Osteoblast (primary cell): Measurements from ENCODE around the gene DCAF8. TPM values are rescaled to one million over a fixed set of nuclear protein-coding genes. Genes with fewer than 3 reads are reported as not detected.
A peak's percentile ranks its signal among the peaks of the same experiment; 100 is the strongest.

Experiments used
- DNase-seq: peaks from one replicate; pipeline ENCODE4 v3.0.0; 2011; ENCODE audit warnings: low spot score, mixed read lengths; ENCODE audit not compliant: insufficient read length; ENCODE audit errors: missing footprints
- H2AFZ ChIP-seq: 2 replicates; pipeline ENCODE4 v1.6.0; 2011; ENCODE audit warnings: mild to moderate bottlenecking, low read length
- H3K27ac ChIP-seq: 2 replicates; pipeline ENCODE4 v1.5.1; 2011; ENCODE audit warnings: mild to moderate bottlenecking, low read depth, low read length, moderate library complexity
- H3K27me3 ChIP-seq: 2 replicates; pipeline ENCODE4 v1.6.0; 2012; ENCODE audit warnings: mild to moderate bottlenecking, control low read depth, inconsistent platforms, low read length, moderate library complexity; ENCODE audit not compliant: insufficient read depth
- H3K36me3 ChIP-seq: 2 replicates; pipeline ENCODE4 v1.5.1; 2011; ENCODE audit warnings: mild to moderate bottlenecking, low read length, control low read depth, moderate library complexity; ENCODE audit not compliant: insufficient read depth
- H3K4me1 ChIP-seq: 2 replicates; pipeline ENCODE4 v1.5.1; 2011; ENCODE audit warnings: mild to moderate bottlenecking, low read length, control low read depth, moderate library complexity; ENCODE audit not compliant: insufficient read depth
- H3K4me2 ChIP-seq: 2 replicates; pipeline ENCODE4 v1.6.0; 2011; ENCODE audit warnings: mild to moderate bottlenecking, low read length; ENCODE audit not compliant: insufficient read depth
- H3K4me3 ChIP-seq: fragments of 200-600 bp; sonication (generic); 3 replicates; pipeline ENCODE4 v1.5.1; 2012; ENCODE audit warnings: mild to moderate bottlenecking, low read length, inconsistent platforms; ENCODE audit not compliant: insufficient read depth
- H3K79me2 ChIP-seq: 2 replicates; pipeline ENCODE4 v1.6.0; 2012; ENCODE audit warnings: mild to moderate bottlenecking, low read length, control low read depth, inconsistent platforms; ENCODE audit not compliant: insufficient read depth
- H3K9me3 ChIP-seq: 2 replicates; pipeline ENCODE4 v1.5.1; 2011; ENCODE audit warnings: low read depth, low read length, control low read depth
- H4K20me1 ChIP-seq: 2 replicates; pipeline ENCODE4 v1.6.0; 2012; ENCODE audit warnings: mild to moderate bottlenecking, low read length, control low read depth; ENCODE audit not compliant: insufficient read depth
- CTCF ChIP-seq: IDR thresholded peaks from 2 replicates; pipeline ENCODE4 v1.5.1; 2011; ENCODE audit warnings: mild to moderate bottlenecking, low read depth, low read length, moderate library complexity; ENCODE audit errors: extremely low read depth
- total RNA-seq: library from RNA; depleted of rRNA; stranded (reverse); fragments of >200 nt; gene quantifications from 2 replicates; pipeline ENCODE4 v1.2.3, GENCODE V29; 2012

Gene DCAF8
- total RNA-seq, 1 donor: 107 TPM

GRCh38 chr1:160216301-160216700, 46.0 kb downstream of the DCAF8 start:
- Histone ChIP-seq H3K36me3 (peaks cover 86% of the 10 kb centered on the region), H3K9me3 (no peaks in the 10 kb centered on the region), H3K27me3 (no peaks in the 10 kb centered on the region), H3K4me3 (no peak overlapping the region), H2AFZ (no peak overlapping the region), H3K79me2 (peaks cover 20% of the 10 kb centered on the region), H3K4me2 (no peak overlapping the region), H3K4me1 (peaks cover 18% of the 10 kb centered on the region), H3K27ac (no peak overlapping the region), H4K20me1 (peaks cover 30% of the 10 kb centered on the region)
- DNase-seq: no peak
- TF ChIP-seq CTCF: no peak

GRCh38 chr1:160214481-160215140, 47.7 kb downstream of the DCAF8 start:
- Histone ChIP-seq H3K36me3 (peaks cover 86% of the 10 kb centered on the region), H3K27me3 (no peaks in the 10 kb centered on the region), H2AFZ (no peak overlapping the region), H4K20me1 (peaks cover 46% of the 10 kb centered on the region), H3K4me2 (no peak overlapping the region), H3K9me3 (no peaks in the 10 kb centered on the region), H3K4me1 (peaks cover 16% of the 10 kb centered on the region), H3K4me3 (no peak overlapping the region), H3K79me2 (peaks cover 37% of the 10 kb centered on the region), H3K27ac (peak overlapping the region; percentile 21)
- DNase-seq: no peak
- TF ChIP-seq CTCF: no peak

- TF ChIP-seq CTCF: no peak
- peak overlapping the region; percentile 44 for H3K27ac ChIP-seq
- H3K4me3 ChIP-seq: no peak overlapping the region
- no peak for DNase-seq
- no peak overlapping the region for H3K4me2 ChIP-seq
- H3K4me1 ChIP-seq: peaks cover 33% of the 10 kb centered on the region
- H3K9me3 ChIP-seq: no peaks in the 10 kb centered on the region
- H3K27me3 ChIP-seq: no peaks in the 10 kb centered on the region
- H3K79me2 ChIP-seq: peaks cover 66% of the 10 kb centered on the region
- H3K36me3 ChIP-seq: peaks cover 88% of the 10 kb centered on the region
- peaks cover 65% of the 10 kb centered on the region for H4K20me1 ChIP-seq
- no peak overlapping the region for H2AFZ ChIP-seq
Measured at GRCh38 chr1:160211046-160211790, 51.1 kb downstream of the DCAF8 start.

GRCh38 chr1:160210561-160210960, 51.8 kb downstream of the DCAF8 start:
- peak overlapping the region; percentile 6 for H3K27ac ChIP-seq
- no peak for TF ChIP-seq CTCF
- H2AFZ ChIP-seq: no peak overlapping the region
- no peaks in the 10 kb centered on the region for H3K27me3 ChIP-seq
- no peak overlapping the region for H3K4me2 ChIP-seq
- H3K4me3 ChIP-seq: no peak overlapping the region
- H4K20me1 ChIP-seq: peaks cover 65% of the 10 kb centered on the region
- H3K9me3 ChIP-seq: no peaks in the 10 kb centered on the region
- H3K36me3 ChIP-seq: peaks cover 82% of the 10 kb centered on the region
- H3K4me1 ChIP-seq: peaks cover 35% of the 10 kb centered on the region
- peaks cover 69% of the 10 kb centered on the region for H3K79me2 ChIP-seq
- DNase-seq: no peak
